ENCODE measurements around the gene RAP2A. TPM values are rescaled to one million over a fixed set of nuclear protein-coding genes. Genes with fewer than 3 reads are reported as not detected.

RAP2A gene
- total RNA-seq, 1 donor from 2014 or later: 327 TPM

DNA sequence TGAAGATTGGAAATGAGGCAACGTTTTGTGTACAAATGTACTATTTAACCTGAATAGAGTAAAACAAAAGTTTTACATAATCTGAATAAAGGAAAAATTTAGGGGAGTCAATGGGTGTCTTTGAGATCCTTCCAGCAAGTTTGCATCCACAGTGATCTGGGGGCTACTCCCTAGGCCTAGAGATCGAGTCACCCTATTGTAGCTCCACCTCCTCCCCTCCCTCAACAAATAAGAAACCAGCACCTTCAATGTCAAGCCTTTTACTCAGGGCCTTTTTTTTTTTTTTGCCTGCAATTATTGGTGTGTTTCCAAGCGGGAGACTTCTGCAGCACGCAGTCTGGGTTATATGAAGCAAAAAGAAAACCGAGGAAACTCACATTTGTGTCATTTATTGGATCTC is 16.3 kb upstream of the RAP2A start:
- DNase-seq (ENCODE audit: low spot score in 2 of 2) (no peak), FAIRE-seq (no peak)

DNA sequence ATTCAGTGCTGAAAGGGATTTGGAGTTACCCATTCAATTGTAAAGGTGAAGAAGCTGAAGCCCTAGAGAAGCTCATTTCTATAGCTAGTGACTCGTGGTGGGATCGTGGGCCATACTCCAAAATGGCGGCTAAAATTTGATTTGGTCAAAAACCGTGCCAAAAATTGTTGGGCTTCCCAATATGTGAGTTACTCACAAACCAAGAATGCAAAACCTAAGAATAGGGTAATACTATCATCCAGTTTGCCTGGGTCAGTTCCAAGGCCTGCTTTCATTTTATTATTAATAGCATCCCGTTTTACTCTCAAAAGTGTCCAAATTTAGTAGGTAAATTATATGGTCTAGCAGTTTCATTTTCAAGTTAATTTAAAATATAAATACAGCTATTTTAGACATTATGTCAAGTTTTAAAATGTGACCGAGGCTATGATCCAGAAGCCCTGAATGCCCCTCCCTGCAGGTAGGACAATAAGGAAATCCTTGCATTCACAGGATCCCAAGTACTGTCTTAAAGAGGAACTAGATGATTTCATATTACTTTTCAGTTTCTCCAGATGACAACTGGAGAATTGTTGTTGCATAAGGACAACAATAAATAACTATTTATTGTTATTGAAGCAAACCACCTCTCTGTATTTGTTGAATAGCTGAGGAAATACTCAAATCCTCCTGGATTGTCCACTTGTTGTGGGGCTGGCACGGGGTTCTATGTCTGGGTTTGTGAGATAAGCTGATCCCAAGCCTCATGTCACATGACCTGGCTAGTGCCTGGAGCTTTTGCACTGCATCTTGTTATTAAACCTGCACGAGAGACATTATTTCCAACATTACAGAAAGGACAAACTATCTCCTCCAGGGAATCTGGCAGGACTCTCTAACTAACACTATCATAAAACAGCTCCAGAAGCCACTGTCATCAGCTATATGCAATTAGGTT is 11.6 kb upstream of the RAP2A start:
- DNase-seq (ENCODE audit: low spot score in 2 of 2): no peak

DNA sequence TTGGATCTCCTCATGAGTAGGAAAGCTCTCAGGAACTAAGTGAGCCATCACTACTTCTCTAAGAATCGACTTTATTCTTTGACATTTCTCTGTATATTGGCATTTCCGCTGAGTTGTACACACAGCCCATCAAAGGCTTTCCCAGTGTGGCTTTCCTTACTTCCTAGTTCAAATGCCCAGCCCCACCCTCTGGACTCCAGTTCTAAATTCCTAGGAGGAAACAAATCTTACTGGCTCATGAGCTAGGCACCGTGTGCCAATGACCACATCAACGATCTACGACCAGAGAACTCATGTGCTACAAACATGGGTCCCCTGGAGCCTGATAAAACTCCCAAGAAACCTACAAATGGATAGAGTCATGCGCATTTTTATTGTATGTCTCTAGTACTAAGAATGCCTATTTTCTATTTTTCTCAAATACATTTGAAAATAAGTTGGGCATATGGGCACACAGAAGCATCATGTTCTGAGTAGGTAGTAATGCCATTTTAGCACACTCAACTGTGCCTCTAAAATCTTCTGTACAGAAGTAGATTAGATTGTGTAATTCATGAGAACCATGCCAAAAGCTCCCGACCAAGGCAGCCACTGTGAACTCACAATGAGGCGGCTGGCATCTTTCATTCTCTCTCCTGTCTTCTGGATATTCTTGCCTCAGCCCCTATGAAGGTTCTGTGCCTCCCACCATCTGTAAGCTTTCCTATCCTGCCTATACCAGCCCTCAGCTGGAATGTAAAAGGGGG is 10.5 kb upstream of the RAP2A start:
- DNase-seq (ENCODE audit: low spot score in 2 of 2): no peak
- FAIRE-seq: no peak

More for the DNA sequence above, 11.6 kb upstream of the RAP2A start:
- FAIRE-seq: no peak

DNA sequence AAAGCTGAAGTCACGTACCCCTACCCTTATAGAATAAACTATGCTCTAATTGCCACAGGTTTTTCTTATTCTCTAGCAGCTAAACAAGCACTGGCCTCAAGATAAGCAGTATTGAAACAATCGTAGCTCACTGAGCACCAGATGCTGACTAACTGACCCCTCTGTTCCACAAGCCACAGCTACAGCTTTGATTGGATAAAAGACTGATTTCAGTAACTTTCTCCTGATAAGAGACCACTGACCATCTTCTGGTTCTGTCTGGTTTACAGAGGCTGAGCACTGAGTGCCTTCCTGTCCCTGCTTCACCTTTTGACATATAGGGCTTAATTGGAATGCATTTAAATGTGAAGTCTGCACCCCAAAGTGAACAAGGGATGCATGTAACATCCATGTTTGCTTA is 8.4 kb upstream of the RAP2A start:
- no peak for DNase-seq (ENCODE audit: low spot score in 2 of 2)
- FAIRE-seq: no peak

DNA sequence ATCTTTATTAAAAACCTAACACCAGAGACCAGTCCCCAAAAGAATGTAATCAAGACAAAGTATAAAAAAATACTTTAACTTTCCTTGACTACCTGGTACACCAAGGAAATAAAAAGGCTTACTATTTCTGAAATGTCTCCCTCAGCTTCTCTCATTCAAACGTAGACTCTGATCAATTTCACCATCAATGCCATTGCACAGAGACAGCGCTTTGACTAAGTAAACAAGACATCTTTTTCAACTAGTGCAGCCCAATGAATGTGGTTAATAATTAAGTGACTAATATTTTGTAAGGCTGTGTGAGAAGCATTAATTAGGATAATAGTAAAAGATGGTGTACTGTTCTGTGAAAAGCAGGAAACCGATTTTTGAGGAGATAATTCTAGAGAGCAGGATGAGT is 7.3 kb upstream of the RAP2A start:
- FAIRE-seq (no peak), DNase-seq (ENCODE audit: low spot score in 2 of 2) (no peak)

DNA sequence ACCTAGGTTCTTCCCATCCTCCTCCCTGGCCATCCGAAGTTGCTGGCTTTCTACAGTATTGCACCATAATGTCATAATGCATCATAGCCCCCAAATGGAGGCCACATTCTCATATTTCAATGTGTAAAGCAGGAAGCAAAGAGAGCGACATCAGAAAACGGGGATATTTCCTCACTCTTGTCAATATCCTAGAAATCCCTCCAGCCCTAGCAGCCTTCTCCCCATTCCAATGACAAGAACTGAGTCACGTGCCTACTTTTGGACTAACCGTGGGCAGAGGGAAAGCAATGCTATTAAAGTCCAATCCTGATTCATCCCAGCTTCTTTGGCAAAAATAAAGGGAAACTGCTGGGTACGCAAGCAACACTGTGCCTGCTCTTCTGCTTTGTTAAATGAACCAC is 4.3 kb upstream of the RAP2A start:
- no peak for FAIRE-seq
- no peak for DNase-seq (ENCODE audit: low spot score in 2 of 2)

DNA sequence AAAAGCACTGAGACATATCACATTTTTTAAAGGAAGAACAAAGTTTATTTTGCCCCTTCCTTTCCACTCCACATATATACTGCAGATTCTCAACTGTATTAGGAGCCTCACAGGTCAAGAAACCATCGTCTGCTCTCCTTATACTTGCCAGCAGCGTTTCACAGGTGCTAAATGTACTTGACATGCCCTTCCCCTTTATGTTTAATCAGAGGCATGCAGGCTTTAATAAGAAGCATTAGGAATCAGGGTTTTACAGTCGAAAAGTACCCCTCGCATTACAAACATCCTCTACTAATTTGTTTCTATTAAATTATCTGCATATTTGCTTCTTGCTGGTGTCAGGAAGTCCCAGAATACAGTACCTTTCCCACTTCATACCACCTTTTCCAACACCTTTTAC is 3.7 kb upstream of the RAP2A start:
- FAIRE-seq (no peak), DNase-seq (ENCODE audit: low spot score in 2 of 2) (no peak)

DNA sequence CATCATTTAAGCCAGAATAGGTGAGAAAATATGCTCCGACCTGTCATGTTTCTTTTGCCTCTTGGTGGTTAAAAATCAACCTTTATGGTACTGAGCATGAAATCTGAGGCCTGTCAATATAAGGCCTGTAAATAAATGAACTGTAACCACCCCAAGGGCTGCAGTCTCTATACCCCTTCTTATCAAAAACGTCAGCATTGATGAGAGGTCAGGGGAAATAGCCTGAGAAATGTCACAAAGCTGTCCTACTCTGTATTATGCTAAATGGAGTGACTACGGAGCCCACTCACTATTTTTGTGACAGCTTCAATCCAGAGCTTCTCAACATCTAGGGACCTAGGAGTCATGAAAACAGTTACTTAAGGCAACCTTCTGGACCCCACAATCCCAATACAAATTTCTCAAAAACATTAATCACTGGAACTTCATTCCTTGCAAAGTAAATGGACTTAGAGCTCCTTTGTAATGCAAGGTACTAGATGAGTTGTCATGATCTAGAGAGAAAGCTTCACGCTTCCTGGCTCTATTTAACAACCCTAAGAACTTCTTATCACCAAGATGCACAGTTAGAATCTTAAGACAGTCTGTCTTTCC is 2.7 kb upstream of the RAP2A start:
- DNase-seq (ENCODE audit: low spot score in 2 of 2) (no peak), FAIRE-seq (no peak)

DNA sequence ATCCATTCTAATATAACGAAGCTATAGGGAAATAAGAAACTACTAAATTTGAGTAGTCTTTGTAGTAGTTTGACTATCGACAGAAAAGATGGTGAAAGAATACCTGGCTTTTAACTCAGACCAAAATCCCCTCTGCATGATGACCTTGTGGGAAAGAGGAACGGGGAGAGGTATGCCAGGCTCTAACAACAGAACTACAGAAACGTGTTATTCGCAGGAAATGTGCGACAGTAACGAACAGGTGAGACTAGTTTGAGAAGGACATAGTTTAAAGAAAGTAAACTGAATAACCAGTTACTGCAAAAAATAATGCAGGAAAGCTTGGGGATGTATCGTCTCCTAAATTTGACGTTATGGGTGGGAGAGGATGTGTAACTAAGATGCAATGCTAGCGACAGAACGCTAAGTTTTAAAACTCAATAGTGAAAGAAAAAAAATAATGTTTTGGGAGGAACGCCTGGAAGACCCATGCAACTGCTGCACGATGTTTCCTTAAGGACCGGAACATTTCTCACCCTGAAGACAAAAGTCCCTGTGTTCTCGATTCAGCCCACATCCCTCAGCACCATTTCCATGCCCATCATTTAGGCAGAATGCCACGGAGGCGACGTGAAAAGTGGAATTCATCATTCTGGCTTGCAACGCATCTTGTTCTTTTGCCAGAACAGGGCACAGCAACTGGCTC is 1.6 kb upstream of the RAP2A start:
- FAIRE-seq (no peak), DNase-seq (ENCODE audit: low spot score in 2 of 2) (no peak)

DNA sequence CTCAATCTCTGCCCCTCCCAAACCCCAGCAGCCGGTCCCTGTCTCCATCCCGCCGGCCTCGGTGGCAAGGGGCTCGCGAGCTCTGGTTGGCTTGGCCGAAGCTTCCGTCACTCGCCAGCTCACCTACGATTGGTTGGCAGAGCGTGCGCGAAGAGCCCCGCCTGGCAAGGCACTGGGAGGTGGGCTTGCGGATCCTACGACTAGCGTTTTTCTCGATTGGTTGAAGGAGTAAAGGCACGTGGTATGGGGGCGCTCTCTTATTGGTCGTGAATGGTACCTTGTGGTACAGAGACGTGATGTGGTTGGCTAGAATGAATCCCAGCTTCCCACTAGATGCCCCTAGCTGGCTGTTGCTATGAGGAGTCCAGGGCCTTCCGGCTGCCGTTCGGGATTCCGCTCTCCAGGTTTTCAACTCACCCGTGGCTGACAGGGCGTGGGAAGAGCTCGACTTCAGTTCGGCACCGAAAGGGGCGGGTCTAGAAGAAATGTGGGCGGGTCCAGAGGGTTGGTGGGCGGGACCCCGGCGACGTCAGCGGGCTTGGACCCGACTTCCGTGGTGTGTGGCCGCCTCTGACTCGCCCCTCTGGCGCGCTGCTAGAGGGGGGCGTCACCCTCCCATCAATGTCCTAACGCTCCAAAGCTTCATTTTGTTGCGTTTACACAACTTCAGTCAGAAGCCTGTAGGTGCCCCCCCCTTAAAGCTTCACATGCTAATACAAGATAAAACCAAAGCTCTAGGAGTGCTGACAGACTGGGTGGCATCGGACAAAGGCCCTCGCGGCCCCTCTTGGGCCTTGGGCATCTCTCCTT is 847 bp upstream of the RAP2A start:
- FAIRE-seq: peak; percentile 98
- DNase-seq (ENCODE audit: low spot score in 2 of 2): peak; percentile 71 to 75

DNA sequence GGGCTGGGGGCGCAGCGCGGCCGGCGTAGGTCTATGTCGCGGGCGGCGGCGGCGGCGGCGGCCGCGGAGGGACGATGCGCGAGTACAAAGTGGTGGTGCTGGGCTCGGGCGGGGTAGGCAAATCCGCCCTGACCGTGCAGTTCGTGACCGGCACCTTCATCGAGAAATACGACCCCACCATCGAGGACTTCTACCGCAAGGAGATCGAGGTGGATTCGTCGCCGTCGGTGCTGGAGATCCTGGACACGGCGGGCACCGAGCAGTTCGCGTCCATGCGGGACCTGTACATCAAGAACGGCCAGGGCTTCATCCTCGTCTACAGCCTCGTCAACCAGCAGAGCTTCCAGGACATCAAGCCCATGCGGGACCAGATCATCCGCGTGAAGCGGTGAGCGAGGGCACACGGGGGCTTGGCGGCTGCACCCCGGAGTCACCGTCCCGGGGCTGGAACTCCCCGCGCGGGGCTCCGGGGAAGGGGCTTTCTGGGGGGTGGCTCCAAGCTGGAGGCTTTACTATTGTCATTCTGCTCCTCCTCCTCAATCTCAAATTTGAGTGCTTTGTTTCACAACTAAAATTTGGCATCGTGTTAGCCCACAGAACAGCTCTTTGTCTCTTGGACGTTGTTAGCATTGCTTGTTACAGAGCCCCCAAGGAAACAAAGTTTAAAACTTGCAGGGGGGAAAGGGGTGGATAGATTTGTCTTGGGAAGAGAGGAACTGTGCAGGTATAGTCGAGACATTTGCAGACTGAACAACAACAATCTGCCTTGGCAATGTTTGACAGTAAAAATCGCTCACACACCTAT is 630 bp downstream of the RAP2A start:
- DNase-seq (ENCODE audit: low spot score in 2 of 2): no peak
- no peak for FAIRE-seq

DNA sequence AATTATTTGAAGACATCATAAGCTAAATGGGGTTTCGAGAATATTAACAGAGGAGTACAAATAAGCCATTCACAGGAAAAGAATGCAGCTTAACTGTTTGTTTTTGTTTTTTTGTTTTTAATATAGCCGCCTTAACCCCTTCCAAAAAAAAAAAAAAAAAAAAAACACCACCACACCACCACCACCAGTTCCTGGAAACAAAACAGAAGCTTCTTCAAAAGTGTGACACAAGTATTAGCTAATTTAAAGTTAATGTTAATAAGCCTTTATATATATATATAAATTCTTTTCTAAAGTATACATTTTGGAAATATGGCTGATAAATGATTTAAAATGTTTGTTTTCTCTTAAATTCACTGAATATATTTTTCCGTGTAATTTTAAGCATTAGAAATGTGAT is 1.4 kb downstream of the RAP2A start:
- no peak for FAIRE-seq
- DNase-seq (ENCODE audit: low spot score in 2 of 2): no peak

DNA sequence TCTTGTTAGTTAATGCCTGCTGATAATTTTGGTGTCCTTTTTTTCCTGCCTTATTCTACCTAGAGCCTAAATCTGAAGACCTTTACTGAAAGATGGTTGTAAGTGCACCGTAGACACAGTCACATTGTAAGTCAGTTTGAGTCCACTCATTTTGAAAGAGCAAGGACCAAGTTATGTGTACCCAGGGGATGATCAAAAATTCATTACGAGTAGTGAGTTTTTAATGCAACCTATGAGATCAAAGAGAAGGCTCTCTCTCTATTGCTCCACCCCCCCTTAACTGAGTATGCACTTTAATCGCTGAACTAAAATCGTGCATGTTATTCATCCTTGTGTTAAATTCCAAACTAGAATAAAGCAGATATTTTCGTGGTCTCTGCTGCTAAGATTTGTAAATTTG is 1.8 kb downstream of the RAP2A start:
- FAIRE-seq (no peak), DNase-seq (ENCODE audit: low spot score in 2 of 2) (no peak)

DNA sequence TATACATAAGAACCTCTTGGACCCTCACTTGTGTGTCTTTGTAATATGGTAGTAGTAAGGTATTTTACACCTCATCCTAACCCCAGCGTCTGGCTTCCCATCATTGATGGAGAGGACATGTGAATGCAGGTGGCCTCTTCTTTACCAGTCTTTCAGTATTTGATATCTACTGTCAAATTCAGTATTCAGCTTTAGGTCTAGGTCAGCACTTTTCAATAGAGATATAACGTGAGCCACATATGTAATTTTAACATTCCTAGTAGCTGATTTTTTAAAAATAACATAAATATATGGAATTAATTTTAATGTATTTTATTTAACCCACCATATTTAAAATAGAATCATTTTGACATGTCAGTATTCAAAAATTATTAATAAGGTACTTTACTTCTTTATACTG is 2.9 kb downstream of the RAP2A start:
- no peak for FAIRE-seq
- no peak for DNase-seq (ENCODE audit: low spot score in 2 of 2)

DNA sequence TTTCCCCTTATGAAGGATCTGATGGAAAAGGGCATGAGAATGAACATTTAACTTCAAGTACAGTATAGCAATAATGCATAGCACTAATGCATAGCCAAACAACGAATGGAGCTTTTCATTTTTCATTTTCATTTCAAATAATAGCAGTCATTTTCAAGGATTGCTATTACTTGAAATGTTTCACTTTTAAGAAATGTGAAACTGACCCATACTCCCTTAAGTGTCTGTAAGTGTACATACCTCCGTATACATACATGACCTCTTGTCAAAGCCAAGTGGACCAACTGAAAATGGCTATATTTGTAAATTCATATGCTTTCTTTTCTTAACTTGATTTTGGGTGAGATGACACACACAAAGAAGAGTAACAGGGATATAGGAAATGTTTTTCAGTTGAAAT is 3.8 kb downstream of the RAP2A start:
- no peak for FAIRE-seq
- no peak for DNase-seq (ENCODE audit: low spot score in 2 of 2)

DNA sequence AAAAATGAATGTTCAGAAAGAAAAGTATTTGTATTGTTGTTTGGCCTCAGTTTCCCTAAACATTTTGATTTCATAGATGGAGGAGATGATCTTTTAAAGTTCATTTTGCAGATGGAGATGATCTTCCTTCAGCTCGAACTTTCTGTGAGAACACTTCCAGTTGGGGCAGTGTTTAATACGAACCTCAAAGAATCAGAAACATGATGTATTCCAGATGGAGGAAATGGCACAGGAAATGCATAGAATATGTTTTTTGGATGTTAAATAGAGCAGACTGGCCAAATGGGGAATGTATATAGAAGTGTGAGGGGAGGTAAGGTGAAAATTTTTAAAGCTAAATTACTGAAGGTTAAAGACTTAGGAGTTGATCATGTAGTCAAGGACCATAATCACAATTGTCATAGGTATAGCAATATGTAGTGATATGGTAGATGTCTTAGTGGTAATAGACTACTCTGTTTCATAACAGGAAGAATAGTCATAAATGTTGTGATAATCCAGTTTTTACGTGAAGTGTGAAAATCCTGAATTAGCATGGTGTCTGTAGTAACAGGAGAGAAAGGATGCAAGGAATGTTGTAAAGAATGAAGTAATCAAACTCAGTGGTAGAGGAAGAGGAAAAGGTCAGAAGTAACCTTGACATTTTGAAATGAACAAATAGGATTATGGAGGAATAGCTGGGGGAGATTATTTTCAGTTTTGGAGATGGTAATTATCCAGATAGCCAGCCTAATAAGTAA is 5.1 kb downstream of the RAP2A start:
- DNase-seq (ENCODE audit: low spot score in 2 of 2): no peak
- FAIRE-seq: no peak

DNA sequence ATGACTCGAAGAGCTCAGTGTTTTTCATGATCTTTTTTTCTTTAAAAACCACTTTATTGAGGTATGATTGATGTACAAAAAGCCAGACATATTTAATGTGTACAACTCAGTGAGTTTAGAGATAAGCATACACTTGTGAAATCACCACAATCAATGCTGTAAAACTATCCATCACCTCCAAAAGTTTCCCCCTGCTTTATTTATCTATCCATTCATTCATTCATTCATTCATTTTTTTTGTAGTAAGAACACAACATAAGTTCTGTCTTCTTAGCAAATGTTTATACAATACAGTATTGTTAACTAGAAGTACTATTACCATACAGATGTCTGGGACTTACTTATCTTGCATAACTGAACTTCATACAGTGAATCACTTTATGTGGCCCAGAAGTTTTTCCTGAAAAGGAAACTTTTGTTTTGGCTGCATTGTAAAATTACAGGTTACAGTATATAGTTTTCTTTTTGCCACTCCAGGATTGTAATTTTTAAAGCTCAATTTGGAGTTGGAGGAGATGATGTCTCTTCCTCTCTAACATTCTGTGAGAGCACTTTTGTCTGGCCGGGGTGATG is 6.7 kb downstream of the RAP2A start:
- FAIRE-seq: no peak
- no peak for DNase-seq (ENCODE audit: low spot score in 2 of 2)

DNA sequence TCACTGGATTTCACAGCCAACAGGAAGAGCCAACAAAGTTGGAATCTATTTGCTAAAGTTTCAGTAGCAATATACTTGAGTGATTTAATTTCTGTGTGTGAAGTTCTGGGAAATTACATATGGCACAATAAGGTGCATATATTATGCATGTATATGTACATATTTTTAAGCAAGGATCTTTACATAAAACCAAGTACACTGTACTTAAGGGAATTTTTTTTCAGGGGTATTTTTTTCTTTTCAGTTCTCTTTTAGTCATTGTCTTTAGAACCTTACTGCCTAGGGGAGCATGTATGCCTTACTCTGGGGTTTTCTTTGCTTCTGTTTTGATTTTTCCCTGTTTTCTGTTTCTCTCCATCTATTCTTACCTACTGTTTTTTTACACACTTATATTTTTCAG is 7.4 kb downstream of the RAP2A start:
- FAIRE-seq: no peak
- no peak for DNase-seq (ENCODE audit: low spot score in 2 of 2)

Measured in frontal cortex (tissue), 4 donors.